Parathyroid adenoma (tissue), 2 donors: ENCODE results near the gene CATSPERZ.

ENCODE experiments used
- H2AFZ ChIP-seq: fragments of 300-600 bp; sonication (generic); one replicate; pipeline ENCODE4 v1.7.0; 2017; ENCODE audit warnings: antibody characterized with exemption, mild to moderate bottlenecking
- H3K27ac ChIP-seq: fragments of 300-600 bp; sonication (generic); one replicate; pipeline ENCODE4 v1.7.0; 2017
- H3K27me3 ChIP-seq: fragments of 300-600 bp; sonication (generic); one replicate; pipeline ENCODE4 v1.7.0; 2017; ENCODE audit warnings: low read length; ENCODE audit not compliant: control insufficient read depth, insufficient read depth
- H3K36me3 ChIP-seq: fragments of 300-600 bp; sonication (generic); one replicate; pipeline ENCODE4 v1.7.0; 2017; ENCODE audit warnings: low read length; ENCODE audit not compliant: control insufficient read depth, insufficient read depth
- H3K4me1 ChIP-seq: fragments of 300-600 bp; sonication (generic); one replicate; pipeline ENCODE4 v1.7.0; 2017; ENCODE audit warnings: control low read depth
- H3K4me2 ChIP-seq: fragments of 300-600 bp; sonication (generic); one replicate; pipeline ENCODE4 v1.7.0; 2017; ENCODE audit warnings: low read length
- H3K4me3 ChIP-seq: fragments of 300-600 bp; sonication (generic); one replicate; pipeline ENCODE4 v1.7.0; 2017; ENCODE audit warnings: low read depth, low read length
- H3K79me2 ChIP-seq: fragments of 300-600 bp; sonication (generic); one replicate; pipeline ENCODE4 v1.7.0; 2017; ENCODE audit warnings: control low read depth
- H3K9ac ChIP-seq: fragments of 300-600 bp; sonication (generic); one replicate; pipeline ENCODE4 v1.7.0; 2017; ENCODE audit warnings: mild to moderate bottlenecking
- H3K9me3 ChIP-seq: fragments of 300-600 bp; sonication (generic); one replicate; pipeline ENCODE4 v1.7.0; 2017; ENCODE audit warnings: low read length; ENCODE audit not compliant: control insufficient read depth
- CTCF ChIP-seq: fragments of 300-600 bp; sonication (generic); IDR thresholded peaks from one replicate; pipeline ENCODE4 v1.7.0; 2017; ENCODE audit warnings: antibody characterized with exemption, mild to moderate bottlenecking
- donor health status: primary hyperparathyroidism.

The CATSPERZ gene

GRCh38 chr11:64296236-64296635 lies 3.9 kb upstream of the CATSPERZ start:
- Histone ChIP-seq H2AFZ (no peak overlapping the region), H3K79me2 (no peaks in the 10 kb centered on the region), H3K4me1 (peaks cover 3% of the 10 kb centered on the region), H3K27ac (no peak overlapping the region), H3K4me2 (no peak overlapping the region), H3K36me3 (no peaks in the 10 kb centered on the region), H3K27me3 (no peaks in the 10 kb centered on the region), H3K4me3 (no peak overlapping the region), H3K9me3 (no peaks in the 10 kb centered on the region), H3K9ac (no peak overlapping the region)
- TF ChIP-seq CTCF: no peak

GRCh38 chr11:64296830-64297698 lies 3.1 kb upstream of the CATSPERZ start:
- Histone ChIP-seq H3K4me2 (no peak overlapping the region), H3K27me3 (no peaks in the 10 kb centered on the region), H3K79me2 (no peaks in the 10 kb centered on the region), H3K9me3 (no peaks in the 10 kb centered on the region), H3K4me3 (no peak overlapping the region), H3K4me1 (peaks cover 3% of the 10 kb centered on the region), H3K36me3 (no peaks in the 10 kb centered on the region), H3K9ac (no peak overlapping the region), H3K27ac (no peak overlapping the region), H2AFZ (no peak overlapping the region)
- no peak for TF ChIP-seq CTCF

GRCh38 chr11:64297699-64298358 lies 2.3 kb upstream of the CATSPERZ start:
- H3K27ac ChIP-seq: no peak overlapping the region
- no peak overlapping the region for H3K4me3 ChIP-seq
- no peaks in the 10 kb centered on the region for H3K27me3 ChIP-seq
- peaks cover 3% of the 10 kb centered on the region for H3K4me1 ChIP-seq
- no peak overlapping the region for H2AFZ ChIP-seq
- no peaks in the 10 kb centered on the region for H3K36me3 ChIP-seq
- no peak overlapping the region for H3K9ac ChIP-seq
- no peaks in the 10 kb centered on the region for H3K79me2 ChIP-seq
- H3K4me2 ChIP-seq: no peak overlapping the region
- no peak for TF ChIP-seq CTCF
- H3K9me3 ChIP-seq: no peaks in the 10 kb centered on the region

GRCh38 chr11:64298966-64299846 lies 952 bp upstream of the CATSPERZ start:
- Histone ChIP-seq H3K9ac (no peak overlapping the region), H2AFZ (peak overlapping the region; percentile 74), H3K36me3 (no peaks in the 10 kb centered on the region), H3K4me3 (peak overlapping the region; percentile 27), H3K27ac (no peak overlapping the region), H3K9me3 (no peaks in the 10 kb centered on the region), H3K79me2 (no peaks in the 10 kb centered on the region), H3K4me2 (peak overlapping the region; percentile 65), H3K4me1 (peaks cover 3% of the 10 kb centered on the region), H3K27me3 (no peaks in the 10 kb centered on the region)
- TF ChIP-seq CTCF: no peak
